Lung microvascular endothelial cell (primary cell): Measurements from ENCODE around the gene TTC39C. TPM values are rescaled to one million over a fixed set of nuclear protein-coding genes. Genes with fewer than 3 reads are reported as not detected.
A peak's percentile ranks its signal among the peaks of the same experiment; 100 is the strongest.
"Not testable (repeated sequence)": the region's sequence is repeated elsewhere in the genome, so short reads cannot be mapped to it uniquely, and the experiment has no call there.

ENCODE experiments used
- DNase-seq, 2 donors: peaks; one replicate each; pipeline versions ENCODE4 v3.0.0 to v3.0.0-alpha.2; 2010; ENCODE audit warnings: low read depth in 2 of 2
- total RNA-seq: library from RNA; depleted of rRNA; stranded (reverse); fragments of >200 nt; gene quantifications from 2 replicates; pipeline ENCODE4 v1.2.1, GENCODE V29; 2014

Gene TTC39C
- total RNA-seq, 1 donor from 2014 or later: 1.2 TPM

DNA sequence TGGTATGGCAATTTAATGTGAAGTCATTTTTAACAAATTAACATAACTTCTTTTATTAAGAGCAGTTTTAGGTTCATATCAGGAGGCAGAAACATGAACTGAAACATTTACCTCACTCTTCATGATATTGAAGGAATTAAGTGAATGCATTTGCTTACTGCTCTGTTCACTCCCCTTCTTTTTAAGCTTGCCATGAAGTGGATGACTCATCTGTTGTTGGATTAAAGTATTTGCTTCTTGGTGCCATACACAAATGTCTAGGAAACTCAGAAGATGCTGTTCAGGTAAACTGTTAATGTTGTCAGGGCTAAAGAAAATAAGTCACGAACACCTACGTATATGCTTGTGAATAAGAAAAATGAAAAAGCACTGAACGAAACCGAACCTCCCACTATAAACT lies 114.1 kb downstream of the TTC39C start:
- DNase-seq: no peak

GRCh38 chr18:24130494-24130893 lies 115.9 kb downstream of the TTC39C start:
- DNase-seq: no peak

DNA sequence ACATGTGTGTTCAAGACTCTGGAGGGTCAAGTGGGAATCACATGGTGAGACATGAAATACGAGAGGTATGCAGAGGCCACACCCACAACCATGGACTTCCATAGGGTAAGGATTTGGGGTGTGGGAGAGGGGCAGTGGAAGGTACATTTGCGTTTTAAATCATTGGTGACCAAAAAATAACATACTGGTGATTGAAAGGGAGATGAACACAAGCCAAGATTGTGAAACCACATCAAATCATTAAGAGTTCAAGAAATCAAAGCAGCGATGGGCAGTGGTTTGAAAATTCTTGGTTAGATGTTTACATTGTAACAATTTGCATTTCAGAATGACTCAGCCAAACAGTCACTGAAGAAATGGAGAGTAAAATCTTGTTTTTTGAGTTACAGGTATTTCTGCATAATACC lies 122.4 kb downstream of the TTC39C start:
- no peak for DNase-seq

GRCh38 chr18:24138409-24138788 lies 123.8 kb downstream of the TTC39C start:
- no peak for DNase-seq

DNA sequence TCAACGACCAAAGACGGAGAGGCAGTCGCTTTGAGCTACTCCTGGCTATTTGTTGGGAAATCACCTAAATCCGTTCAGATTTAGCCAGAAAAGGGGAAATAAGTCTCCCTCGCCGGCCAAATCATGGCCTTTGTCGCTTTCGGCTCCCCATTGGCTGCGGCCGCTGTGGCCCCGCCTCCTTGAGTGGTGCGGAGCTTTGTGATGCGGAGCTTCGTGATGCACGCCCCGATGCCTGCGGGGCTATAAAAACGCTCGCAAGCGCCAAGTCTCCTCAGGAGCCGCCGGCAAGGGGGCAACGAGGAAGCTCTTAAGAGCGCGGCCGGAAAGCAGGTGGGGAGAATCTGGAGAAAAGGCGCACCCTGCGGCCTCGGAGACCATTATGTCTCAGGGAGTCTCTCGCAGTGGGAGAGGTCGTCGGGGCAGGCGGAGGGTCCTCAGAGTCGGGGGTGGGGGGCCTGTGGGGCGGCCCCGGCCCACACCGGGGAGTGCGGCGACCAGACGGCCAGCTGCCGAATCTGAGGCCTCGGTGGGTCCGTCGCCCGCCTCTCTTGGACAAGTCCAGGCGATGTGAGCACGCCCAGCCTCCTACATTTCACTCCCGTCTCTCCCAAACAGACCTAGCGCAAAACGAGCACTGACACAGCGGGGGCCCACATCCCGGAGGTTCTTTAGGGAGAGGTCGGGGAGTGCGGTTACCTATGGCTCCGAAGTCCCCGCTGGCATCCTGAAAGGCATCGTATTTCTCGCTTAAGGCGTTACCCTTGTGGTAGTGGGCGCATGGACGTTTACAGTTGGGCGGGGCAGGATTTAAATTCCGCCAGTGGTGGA lies 124.4 kb downstream of the TTC39C start, which contains the start of gene CABYR:
Gene CABYR (plus strand): TSS at position 274 of the 828 bp plus-strand sequence. CDS start 4,053 bp downstream, outside the sequence.
- DNase-seq: peak; percentile 58

- no peak for DNase-seq
Measured at GRCh38 chr18:24140697-24141096, 126.1 kb downstream of the TTC39C start.

- no peak for DNase-seq
Measured at GRCh38 chr18:24142376-24142775, 127.8 kb downstream of the TTC39C start.

DNA sequence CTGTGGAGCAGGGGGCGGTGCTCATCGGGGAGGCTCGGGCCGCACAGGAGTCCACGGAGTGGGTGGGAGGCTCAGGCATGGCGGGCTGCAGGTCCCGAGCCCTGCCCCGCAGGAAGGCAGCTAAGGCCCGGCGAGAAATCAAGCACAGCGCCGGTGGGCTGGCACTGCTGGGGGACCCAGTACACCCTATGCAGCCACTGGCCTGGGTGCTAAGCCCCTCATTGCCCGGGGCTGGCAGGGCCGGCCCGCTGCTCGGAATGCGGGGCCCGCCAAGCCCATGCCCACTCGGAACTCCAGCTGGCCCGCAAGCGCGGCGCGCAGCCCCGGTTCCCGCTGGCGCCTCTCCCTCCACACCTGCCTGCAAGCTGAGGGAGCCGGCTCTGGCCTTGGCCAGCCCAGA lies 135.0 kb downstream of the TTC39C start:
- not testable (repeated sequence) for DNase-seq

DNA sequence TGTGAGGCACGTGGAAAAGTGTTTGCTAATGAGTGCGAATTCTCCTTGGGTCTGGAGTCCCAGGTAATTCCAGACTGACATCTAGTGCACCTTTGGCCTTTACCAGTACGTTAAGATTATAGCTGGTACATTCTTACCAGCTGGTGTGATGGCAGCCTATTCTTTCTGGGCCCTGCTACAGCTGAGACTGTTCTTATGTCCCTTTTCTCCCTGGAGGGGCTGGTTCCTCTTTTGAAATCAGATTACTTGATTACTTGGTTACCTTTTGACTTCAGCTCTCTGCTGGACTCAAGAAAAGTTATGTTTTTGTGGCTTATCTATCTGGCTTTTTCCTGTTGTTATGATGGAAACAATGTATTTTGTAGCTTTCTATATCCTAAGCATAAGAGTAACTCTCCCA lies 138.8 kb downstream of the TTC39C start:
- DNase-seq: no peak

DNA sequence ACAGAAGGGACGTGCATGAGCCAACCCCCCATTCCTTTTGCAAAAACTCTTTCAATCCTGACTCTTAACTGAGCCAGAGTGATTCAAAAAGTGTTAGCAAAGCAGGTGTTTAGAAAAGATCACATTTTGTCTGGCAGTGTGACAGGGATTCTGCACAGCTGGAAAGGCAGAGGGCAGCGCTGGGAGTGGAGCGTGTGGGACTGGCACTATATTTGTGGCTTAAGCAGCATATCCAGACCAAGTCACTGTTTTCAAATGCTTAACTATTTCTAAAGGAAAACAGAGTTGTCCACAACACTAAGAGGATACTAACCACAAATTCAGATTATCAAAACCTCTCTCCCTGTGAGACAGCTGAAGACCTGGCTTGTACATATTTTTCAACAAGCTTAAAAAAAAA lies 143.3 kb downstream of the TTC39C start:
- no peak for DNase-seq

- no peak for DNase-seq
Measured at GRCh38 chr18:24160086-24160485, 145.5 kb downstream of the TTC39C start.

DNA sequence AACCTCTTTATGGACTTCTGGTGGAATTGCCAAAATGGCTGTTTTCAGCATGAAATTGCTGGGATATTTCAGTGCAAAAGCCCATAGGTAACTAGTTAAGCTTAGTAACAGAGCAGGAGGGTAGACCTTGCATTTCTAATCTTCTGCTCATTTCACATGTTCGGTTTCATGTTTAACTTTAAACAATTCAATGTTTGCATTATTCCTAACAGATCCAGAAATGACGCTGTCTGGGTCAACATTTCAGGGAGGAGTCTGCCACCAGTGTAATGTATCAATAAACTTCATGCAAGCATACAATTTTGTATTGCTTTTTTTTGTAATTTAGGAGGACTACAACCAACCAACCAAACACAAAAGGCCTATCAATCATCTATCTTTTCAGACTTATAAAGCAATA lies 146.8 kb downstream of the TTC39C start:
- no peak for DNase-seq

- DNase-seq: no peak
Measured at GRCh38 chr18:24168496-24168895, 153.9 kb downstream of the TTC39C start.

DNA sequence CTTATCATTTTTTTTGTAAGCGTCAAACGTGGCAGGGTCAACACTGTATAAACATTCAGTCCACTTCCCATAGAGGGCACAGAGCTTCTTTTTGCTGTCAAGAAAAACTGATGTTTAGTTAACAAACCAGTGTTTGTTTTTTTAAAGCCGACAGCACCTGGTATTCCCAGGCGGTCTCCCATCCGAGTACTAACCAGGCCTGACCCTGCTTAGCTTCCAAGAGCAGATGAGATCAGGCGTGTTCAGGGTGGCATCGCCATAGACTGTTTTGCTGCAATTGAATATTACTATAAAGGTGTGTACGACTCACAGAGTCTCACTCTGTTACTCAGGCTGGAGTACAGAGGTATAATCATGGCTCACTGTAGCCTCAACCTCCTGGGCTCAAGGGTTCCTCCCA lies 155.8 kb downstream of the TTC39C start:
- no peak for DNase-seq

- no peak for DNase-seq
Measured at GRCh38 chr18:24173997-24174396, 159.4 kb downstream of the TTC39C start.

DNA sequence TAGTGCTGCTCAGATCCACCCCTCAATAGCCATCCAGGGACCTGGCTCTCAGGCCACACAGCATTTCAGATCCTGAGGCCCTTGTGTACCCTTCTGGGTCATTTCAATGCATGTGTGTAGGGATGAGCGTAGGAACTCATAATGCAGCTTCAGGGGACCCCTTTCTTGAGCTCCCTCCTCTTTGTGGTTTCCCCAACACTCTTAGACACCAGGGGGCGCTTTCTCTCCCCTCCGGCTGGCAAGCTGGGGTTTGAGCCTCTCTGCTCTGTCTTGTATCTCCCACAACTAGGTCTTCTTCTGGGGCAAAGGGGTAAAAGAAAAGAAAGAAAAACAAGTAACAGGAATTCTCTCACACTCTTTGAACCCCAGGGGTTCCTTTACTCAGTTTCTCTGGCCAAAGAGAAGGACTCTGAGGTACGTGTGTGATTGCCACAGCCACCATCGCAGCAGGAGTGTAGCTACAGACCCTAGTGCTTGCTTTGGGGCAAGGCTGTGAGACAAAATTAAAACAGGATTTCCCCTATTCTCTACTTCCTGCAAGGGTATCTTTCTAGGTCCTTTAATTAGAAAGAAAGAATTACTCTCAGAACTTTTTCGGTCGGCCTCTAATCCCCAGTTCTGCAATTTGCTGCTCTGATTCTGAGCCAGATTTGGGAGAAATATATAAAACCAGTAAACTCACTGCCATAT lies 162.3 kb downstream of the TTC39C start:
- peak; percentile 59 to 60 for DNase-seq

DNA sequence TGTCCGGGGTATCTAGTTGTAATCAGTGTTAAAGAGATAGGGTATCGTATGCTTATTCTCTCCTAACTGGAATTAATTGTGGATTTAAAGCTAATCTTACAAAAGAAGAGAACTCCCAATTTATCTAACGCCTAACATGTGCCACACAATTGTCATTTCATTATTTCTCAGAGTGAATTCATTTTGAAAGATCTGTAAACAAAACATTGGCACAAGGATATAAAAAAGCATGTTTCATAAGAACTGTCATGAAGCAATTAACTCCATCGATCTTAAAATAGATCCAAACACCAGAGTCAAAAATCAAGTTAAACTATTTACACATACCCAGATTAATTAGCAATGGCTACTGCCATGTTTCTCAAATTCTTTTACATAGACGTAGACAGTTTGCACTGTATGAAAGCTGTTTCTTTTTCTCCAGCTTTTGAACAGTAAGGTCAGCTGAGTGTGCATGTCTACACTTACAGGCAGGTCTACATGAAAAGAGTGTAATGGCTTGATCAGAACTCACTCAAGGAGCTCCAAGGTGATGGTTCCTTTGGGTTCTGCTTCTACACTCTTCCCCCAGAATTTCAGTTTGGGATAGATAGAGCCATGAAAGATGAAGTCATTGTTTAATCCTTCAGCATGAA lies 163.1 kb downstream of the TTC39C start:
- no peak for DNase-seq

DNA sequence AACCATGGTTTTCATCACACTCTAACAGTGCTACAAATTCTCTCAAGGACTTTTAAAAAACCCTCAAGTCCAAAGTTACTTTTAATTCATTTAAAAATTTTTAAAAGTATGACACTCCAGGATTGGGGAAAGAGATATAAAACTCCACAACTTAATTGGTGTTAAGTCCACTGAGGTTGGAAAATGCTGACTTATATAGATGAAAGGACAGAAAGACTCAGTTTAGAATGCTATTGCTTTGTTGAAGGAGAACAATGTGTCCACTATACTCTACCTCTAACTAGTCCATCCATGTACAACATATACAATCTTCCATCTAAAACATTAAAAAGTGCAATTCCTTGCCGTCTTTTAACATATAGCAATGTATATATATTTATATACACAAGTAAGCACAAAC lies 165.5 kb downstream of the TTC39C start:
- no peak for DNase-seq

DNA sequence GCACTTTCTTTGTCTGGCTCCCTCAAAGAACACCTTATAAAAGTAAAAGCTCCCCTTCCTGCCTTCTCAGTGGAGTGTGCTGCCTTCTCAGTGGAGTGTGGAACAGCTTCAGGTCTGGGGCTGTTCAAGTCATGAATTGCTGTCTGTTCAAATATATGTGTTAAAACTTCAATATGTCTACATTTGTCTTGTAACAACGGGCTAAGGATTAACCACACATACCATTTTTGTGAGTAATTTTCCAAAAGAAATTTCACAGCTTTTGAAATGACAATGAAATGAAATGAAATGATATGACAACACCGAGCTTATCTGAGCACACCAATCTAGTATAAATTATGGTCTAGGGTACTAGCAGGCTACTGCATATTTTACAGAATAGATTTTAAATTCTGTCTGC lies 167.3 kb downstream of the TTC39C start:
- no peak for DNase-seq
